Renal pelvis (tissue), 4 donors: ENCODE measurements around the gene DENND5A. TPM values are rescaled to one million over a fixed set of nuclear protein-coding genes. Genes with fewer than 3 reads are reported as not detected.
"Not testable (repeated sequence)": the region's sequence is repeated elsewhere in the genome, so short reads cannot be mapped to it uniquely, and the experiment has no call there.

ENCODE experiments used
- DNase-seq: peaks from one replicate; pipeline ENCODE4 v3.0.0-alpha.2; 2013
- polyA plus RNA-seq, 3 donors: library from polyadenylated mRNA; unstranded; fragments of 120-200 nt; gene quantifications; one replicate each; pipeline ENCODE4 v1.2.1, GENCODE V29; 2013; ENCODE audit not compliant: insufficient read length in 3 of 3

Gene DENND5A
- polyA plus RNA-seq, 3 donors, result 84.5 to 95.2 (median 89.4) TPM

DNA sequence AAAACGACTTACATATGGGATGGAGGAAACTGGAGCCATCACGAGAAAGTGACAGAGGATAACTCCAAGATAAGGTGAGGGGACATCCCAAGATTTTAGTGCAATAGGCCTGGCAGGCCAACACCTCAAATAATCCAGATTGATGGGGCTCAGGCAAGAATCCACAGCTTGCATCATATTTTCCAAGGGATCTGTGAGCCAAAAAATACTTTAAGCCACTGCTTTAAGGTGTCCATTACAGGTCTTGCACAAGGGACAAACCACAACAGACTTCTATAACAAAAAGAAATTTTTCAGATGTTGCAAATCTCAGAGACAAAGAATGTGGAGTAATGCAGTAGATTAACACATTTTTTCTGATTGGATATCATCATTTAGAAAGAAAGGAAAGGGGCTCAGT, 45.6 kb downstream of the DENND5A start:
- DNase-seq, result no peak

DNA sequence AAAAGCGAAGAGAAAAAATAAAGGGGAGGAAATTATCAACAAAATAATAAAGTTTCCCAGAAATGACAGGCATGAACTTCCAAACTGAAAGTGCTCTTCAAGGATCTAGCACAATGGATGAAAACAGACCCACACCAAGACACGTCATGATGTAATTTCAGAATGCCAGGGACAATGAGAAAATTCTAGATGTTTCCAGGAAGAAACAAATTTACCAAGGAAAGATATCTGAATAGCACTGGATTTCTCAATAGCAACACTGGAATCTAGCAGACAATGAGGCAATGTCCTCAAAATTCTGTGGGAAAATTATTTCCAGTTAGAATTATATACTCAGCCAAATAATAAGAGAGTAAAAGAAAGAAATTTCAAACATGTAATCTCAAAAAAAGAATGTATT, 46.0 kb downstream of the DENND5A start:
- DNase-seq, result no peak

DNA sequence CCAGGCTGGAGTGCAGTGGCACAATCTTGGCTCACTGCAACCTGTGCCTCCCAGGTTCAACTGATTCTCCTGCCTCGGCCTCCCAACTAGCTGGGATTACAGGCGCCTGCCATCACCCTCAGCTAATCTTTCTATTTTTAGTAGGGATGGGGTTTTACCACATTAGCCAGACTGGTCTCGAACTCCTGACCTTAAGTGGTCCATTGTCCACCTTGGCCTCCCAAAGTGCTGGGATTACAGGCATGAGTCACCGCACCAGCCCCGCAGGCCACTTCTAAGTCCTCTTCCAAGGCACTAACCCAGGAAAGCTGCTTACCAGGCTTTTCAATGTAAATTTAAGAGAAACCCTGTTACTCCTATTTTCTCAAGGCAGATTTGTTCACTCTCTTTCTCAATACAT, 50.4 kb downstream of the DENND5A start:
- no peak for DNase-seq

DNA sequence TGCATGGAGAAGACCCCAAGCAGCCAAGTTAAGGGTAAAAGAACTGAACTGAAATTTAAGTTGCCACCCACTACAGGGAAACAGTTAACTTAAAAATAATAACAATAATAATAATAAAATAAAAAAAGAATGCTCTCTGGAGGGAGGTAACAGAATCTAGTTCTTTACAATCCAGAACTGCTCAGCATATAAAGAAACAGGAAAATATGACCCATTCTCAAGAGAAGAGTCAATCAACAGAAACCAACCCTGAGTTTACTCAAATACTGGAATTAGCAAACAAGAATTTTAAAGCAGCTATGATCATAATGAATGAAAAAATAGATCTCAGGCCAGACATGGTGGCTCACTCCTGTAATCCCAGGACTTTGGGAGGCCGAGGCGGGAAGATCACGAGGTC, 53.8 kb downstream of the DENND5A start:
- no peak for DNase-seq

DNA sequence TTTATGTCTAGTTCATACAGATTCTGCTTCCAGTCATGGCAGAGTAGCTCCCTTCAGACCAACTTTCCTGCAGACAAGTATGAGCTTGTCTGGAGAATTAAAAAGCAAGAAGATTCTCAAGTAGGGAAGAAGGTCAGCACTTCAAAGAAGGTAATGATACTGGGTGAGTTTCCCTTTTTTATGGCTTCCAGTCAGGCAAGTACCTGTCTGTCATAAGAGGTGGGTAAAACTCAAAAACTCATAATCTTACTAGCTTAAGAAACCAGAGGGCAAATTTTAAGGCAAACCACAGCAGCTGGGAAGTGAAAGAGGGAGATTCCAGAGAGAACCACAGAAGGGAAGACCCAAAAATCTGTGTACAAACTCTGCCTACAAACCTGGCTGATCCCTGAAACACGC, 54.2 kb downstream of the DENND5A start:
- DNase-seq, result no peak

DNA sequence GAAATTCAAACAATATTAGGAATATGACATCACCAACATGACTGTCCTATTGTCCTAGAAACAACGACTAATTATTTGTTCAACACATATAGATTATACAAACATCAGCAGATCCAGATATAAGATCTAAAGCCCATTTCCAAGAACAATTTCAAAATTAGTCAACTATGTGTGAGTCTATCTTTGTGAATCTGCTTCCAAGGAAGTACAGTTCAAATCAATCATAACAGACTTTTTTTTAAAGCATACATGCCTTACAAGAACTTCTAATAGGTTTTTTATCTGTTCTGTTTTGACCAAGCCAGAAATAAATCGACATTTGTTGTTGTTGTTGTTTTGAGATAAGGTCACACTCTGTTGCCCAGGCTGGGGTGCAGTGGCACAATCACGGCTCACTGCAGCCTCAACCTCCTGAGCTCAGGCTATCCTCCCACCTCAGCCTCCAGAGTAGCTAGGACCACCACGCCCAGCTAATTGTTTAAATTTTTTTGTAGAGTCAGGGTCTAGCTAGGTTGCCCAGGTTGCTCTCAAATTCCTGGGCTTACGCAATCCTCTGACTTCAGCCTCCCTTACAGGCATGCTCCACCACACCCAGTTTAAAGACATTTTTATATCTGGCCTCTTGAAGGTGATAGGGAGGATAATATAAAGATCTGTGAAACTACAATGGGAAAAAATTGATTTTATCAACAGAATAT, 54.8 kb downstream of the DENND5A start:
- DNase-seq, result no peak

DNA sequence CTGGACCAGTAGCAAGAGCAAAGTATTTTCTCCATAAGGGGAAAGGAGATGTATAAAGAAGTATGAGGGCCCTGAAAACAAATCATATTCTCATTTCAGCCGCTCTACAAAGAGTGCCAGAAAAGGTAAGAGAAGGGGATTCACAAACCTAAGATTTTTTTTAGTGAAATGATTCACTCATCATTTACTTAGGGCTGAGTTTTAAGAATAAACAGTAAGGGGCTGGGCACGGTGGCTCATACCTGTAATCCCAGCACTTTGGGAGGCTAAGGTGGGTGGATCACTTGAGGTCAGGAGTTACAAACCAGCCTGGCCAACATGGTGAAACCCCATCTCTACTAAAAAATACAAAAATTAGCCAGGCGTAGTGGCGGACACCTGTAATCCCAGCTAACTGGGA, 55.5 kb downstream of the DENND5A start:
- not testable (repeated sequence) for DNase-seq

DNA sequence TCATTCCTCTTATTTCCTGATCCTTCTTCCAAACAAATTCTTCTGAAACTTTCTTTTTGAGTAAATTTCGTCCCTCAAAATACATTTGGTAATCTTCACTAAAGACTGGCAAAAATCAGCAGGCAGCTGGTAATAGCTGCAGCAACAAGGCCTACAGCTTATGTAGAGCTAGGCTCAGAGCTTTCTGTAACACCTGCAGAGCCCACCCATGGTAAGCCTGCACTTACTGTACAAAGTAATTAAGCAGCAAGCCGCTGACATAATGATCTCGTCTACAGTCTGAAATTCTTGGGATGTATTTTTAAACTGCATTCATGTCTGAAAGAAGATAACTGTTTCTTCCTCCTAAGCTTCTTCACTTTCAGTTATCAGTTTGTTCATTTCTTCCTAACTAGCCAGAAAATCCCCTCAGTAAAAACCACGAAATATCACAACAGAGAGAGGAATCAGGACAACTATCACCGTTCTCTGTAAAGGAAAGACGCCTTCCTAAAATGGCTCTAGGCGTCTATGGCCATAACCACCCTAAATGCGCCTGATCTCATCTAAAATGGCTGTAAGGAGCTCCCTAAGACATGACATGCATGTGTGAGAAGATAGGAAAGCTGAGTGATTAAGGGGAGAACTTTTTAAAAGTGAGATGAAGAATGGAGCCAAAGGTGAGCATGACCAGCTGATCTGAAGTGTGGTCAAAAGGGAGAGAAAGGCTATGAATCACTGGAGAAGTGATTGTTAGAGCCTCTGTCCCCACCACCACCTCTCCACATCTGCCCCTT, 56.2 kb downstream of the DENND5A start:
- no peak for DNase-seq

DNA sequence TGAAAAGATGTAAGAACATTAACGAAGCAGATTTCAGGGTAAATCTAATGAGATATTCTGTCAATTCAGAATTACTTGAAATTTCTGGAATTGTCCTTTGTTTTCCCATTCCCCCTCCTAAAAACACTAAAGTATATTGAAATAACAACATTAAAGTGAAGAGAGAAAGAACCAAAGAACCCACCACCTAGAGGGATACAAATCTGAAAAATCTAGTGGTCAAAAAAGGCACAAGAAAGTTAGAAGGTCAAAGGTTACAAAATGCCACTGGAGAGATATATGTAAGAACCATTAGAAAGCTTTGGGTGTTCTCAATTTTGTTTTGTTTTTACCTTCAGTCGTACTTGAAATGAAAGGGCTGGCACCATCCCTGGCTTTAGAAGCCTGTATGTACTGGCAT, 57.9 kb downstream of the DENND5A start:
- DNase-seq, result no peak

DNA sequence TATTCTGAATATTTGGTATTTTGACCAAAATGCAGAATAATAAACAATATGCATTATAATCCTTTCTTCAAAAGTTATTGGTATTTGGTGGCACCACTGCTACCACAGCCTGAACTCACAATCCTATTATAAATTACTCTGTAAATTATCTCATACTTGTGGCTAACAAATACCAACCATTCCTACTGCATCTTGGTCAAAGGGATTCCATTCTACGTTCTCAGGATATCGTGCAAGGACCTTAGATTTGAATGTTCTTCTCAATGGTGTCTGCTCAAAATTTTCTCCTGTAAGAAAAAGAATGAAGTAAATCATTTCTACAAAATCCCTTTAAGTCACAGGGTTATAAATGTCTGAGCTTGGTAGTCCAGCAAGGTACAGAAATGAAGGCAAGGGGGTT, 58.7 kb downstream of the DENND5A start:
- no peak for DNase-seq

DNA sequence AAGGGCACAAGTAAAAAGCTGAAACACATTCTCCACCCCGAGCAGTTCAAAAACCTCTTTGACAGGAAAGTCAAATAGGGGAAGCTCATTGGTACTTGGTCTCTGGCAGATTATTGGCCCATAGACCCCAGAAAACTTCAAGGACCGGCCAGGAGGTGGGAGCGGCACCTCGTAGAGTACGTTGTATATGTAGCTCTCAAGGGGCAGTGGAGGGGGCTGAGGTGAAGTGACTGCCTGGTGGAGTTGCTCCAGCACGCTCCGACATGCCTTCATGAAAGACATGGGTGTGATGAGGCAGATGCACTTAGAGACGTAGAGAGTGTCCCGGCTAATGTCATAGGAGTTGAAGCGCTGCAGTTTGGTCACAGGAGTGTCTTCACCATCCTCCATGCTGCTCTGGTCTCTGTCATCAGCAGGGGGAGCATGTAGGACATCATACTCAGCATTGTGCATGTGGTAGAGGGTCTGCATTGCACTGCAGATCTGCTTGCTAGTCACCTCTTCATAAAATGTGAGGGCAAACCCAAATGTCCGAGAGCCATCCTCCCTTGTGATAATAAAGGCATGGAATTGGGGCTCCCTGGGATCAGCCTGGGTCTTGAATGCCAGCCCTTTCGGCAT, 61.3 kb downstream of the DENND5A start:
- DNase-seq, result no peak

DNA sequence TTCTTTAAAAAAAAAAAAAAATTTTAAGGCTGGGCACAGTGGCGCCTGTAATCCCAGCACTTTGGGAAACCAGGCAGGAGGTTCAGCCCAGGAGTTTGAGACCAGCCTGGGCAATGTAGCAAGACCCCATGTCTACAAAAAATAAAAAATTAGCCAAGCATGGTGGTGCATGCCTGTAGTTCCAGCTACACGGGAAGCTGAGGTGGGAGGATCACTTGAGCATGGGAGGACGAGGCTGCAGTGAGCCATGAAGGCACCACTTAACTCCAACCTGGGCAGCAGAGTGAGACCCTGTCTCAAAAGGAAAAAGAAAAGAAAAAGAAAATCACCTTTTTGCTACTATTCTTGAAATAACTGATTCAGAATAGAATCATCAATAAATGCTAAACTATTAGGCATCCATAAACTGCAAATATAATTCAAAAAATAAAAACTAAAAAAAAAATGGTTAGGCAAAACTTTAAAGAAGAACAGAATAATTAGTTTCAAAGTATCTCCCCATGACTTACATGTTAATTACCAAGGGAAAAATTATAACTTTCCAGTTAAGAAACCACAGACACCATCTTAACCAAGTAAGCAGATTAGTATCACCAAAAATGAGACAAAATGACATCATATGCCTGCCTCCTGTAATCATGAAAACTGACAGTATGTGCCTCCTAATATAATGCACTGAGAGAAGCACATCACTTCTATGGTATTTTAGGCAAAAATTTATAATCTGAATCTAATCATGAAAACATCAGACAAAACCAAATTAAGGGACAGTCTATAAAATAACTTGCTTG, 63.6 kb downstream of the DENND5A start:
- no peak for DNase-seq

DNA sequence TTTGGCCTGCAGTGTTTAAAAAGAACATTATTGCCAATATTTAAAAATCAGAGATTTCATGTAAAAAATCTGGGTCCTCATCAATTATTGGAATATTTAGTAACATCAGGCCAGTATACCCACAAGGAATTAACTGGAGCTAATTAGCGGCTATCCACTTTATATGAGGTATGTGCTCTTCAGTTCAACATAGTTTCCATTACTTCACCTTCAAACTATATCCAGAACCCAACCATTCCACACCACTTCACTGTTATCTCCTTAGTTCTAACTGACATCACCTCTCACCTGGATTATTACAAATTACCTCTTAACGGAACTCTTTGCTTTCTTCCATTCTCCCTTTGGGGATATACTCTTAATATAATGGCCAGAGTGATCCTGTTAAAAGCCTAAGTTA, 64.7 kb downstream of the DENND5A start:
- no peak for DNase-seq

DNA sequence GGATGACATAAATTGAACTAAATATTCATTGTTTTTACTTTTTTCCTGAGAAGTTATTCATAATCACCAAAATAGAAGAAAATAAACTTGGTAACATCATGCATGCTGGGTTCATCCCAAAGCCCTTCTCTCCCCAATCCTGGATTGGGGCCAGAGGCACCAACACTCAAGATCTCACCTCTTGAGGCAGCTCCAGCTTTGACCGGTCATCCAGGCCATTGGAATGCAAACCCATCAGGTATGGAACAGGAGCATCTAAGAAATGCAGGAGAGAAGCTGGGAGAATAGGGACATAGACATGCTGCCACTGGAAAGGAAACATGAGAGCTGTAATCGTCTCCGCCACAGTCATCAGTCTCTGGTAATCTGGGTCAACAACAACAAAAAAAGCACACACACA, 71.8 kb downstream of the DENND5A start:
- no peak for DNase-seq

DNA sequence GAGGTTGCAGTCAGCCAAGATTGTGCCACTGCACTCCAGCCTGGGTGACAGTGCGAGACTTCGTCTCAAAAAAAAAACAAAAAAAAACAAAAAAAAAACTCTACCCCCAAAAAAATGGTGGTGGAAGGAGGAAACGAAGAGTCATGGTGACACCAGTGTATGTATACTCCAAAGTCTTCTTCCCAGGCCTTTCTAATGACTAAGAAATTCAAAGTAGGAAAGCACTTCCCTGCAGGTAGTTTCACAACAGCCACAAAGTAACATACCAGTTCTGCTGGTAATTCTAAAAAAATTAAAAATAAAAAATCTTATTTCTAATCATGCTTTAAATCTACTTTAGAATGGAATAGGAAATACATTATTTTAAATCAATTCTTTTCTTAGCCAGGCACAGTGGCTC, 72.6 kb downstream of the DENND5A start:
- no peak for DNase-seq

DNA sequence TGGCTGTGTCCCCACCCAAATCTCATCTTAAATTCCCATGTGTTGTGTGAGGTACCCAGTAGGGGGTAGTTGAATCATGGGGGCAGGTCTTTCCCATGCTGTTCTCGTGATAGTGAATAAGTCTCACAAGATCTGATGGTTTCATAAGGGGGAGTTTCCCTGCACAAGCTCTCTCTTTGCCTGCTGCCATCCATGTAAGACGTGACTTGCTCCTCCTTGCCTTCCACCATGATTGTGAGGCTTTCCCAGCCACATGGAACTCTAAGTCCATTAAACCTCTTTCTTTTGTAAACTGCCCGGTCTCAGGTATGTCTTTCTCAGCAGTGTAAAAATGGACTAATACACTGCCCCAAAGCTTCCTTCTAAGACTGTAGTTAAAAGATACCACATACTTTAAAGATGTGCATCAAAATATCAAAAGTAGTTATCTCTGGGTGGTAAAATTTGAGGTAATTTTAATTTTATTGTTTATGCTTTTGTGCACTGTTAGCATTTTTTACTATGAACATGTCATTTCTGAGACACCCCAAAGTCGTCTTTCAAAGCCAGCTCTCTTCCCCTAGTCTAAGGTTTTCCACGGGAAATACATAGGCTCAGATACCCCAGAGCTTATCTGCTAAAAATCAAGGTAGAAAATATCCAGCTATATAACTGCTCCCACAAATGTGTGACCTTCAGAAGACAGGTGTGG, 74.7 kb downstream of the DENND5A start:
- DNase-seq, result not testable (repeated sequence)

DNA sequence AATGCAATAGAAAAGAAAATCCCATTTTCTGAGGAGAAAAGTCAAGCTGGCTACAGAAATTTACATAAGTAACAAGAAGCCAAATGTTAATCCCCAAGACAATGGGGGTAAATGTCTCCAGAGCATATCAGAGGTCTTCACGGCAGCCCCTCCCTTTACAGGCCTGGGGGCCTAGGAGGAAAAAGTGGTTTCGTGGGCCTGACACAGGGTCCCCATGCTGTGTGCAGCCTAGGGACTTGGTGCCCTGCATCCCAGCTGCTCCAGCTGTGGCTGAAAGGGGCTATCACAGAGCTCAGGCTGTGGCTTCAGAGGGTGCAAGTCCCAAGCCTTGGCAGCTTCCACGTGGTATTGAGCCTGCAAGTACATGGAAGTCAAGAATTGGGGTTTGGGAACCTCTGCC, 76.3 kb downstream of the DENND5A start:
- DNase-seq, result not testable (repeated sequence)

DNA sequence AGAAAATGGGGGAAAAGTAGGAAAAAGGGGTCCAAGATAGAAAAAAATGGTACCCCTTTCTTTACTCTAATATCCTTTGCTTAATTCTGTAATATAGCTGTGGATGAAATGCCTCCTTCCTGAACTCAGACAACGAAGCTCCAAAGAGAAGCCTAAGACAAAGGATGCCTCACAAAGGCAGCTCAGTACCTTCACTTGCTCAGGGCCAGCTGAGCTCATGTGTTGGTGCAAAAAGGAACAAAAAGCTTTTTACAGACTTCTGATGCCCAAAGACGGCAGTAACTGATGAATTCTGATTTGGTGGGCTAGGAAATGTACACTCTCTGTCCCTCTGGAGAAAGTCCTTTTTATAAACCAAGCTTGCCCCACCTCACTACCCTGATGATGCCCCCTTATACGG, 77.5 kb downstream of the DENND5A start:
- DNase-seq, result no peak

DNA sequence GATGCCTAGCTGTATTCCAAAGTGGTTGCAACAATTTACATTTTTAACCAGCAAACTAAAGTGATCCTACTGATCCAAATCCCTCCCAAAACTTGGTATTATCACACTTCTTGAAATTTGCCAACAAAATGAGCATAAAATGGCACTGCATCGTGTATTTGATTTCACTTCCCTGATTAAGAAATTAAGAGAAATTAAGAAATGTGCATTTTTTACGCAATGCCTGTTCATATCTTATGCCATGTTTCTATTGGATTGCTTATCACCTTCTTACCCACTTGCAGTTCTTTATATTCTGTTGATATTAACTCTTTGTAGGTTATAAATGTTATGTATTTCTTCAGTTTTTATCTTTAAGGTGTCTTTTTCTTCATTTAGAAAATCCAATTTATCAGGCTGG, 80.6 kb downstream of the DENND5A start:
- DNase-seq, result no peak

DNA sequence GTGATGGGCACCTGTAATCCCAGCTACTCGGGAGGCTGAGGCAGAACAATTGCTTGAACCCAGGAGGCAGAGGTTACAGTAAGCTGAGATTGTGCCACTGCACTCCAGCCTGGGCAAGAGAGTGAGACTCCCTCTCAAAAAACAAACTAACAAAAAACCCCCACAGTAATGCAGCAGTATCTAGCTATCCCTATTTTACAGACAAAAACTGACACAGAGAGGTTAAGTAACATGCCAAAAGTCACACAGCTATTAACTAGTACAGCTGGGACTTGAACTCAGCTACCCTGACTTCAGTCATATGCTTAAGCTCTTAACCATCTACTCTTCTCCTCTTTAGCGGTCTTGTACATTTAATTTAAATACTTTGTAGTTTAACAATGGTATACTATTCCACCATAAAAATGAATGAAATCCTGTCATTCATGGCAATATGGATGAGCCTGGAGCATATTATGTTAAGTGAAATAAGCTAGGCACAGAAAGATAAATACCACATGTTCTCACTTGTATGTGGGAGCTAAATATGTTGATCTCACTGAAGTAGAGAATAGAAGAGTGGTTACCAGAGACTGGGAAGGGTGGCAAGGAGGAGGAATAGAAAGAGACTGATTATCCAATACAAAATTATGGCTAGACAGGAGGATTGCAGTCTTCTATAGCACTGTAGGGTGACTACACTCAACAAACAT, 82.8 kb downstream of the DENND5A start:
- DNase-seq, result no peak

DNA sequence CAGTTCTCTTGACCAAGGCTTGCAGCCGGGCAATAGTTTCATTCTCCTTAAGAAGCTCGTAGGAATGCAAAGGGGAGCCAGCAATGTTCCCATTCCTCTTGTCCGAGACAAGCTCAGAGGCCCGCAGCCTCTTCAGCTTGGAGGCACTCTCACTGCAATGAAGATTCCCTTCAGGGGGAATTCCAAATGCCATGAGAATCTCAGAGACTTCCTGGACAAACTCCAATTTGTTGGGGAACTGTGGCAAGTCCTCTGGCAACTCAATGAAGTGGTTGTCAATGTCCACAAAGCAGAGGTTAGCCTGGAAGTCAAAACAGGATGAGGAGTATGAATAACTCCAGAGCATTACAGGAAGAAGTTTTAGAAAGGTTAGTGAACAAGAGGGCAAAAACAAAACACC, 84.4 kb downstream of the DENND5A start:
- DNase-seq, result no peak
